ENCODE measurements around the gene ZNF408. TPM values are rescaled to one million over a fixed set of nuclear protein-coding genes. Genes with fewer than 3 reads are reported as not detected.

ZNF408 gene
- total RNA-seq, 1 experiment from 2014 or later = 19.8 TPM

DNA sequence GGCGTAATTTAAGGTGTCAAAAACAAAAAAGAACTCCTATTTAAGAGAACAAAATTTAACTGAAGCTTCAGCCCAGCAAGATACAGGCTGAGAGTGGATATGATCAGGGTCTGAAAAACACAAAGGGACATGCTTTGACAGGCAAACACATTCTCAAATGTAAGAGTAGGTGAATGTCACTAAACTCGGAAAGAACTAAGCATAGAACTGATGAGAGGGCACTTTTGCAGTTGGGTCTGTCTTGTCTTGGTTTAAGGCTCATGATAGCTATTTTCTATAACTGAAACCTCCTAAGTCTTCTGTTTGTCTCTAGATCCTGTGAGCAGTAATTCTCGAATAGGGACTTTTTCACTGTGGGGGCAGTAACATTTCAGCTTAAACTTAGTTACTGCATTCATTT lies 45.2 kb downstream of the ZNF408 start:
- ChIA-PET CTCF (no interaction called here), POLR2A (no interaction called here)
- no peak for DNase-seq (ENCODE audit: low read depth, low spot score)
- intact Hi-C loops (cut with micrococcal nuclease; ENCODE audit: unreplicated experiment) = no loop called here
- in situ Hi-C loops (cut with HindIII; ENCODE audit: low pct_unique_long_range_greater_than_20kb, low sequenced_read_pairs) = no loop called here
- H3K4me1 ChIP-seq (ENCODE audit: control insufficient read depth, insufficient read depth, low read length) = no peaks in the 10 kb centered on the region
- ATAC-seq = no peak
- BruUV-seq (replicated peaks) = no TSS peak
- no peak overlapping the region for H3K4me3 ChIP-seq (ENCODE audit: low read depth in 2 of 2, low read length in 2 of 2)
- H3K9me3 ChIP-seq (ENCODE audit: control insufficient read depth, insufficient read depth, low read depth, low read length) = no peaks in the 10 kb centered on the region
- no peaks in the 10 kb centered on the region for H3K27me3 ChIP-seq (ENCODE audit: control insufficient read depth, insufficient read depth, low read length)
- peaks cover 45% of the 10 kb centered on the region for H3K36me3 ChIP-seq (ENCODE audit: control insufficient read depth, insufficient read depth, low read length)
- TF ChIP-seq, protein P1, sequence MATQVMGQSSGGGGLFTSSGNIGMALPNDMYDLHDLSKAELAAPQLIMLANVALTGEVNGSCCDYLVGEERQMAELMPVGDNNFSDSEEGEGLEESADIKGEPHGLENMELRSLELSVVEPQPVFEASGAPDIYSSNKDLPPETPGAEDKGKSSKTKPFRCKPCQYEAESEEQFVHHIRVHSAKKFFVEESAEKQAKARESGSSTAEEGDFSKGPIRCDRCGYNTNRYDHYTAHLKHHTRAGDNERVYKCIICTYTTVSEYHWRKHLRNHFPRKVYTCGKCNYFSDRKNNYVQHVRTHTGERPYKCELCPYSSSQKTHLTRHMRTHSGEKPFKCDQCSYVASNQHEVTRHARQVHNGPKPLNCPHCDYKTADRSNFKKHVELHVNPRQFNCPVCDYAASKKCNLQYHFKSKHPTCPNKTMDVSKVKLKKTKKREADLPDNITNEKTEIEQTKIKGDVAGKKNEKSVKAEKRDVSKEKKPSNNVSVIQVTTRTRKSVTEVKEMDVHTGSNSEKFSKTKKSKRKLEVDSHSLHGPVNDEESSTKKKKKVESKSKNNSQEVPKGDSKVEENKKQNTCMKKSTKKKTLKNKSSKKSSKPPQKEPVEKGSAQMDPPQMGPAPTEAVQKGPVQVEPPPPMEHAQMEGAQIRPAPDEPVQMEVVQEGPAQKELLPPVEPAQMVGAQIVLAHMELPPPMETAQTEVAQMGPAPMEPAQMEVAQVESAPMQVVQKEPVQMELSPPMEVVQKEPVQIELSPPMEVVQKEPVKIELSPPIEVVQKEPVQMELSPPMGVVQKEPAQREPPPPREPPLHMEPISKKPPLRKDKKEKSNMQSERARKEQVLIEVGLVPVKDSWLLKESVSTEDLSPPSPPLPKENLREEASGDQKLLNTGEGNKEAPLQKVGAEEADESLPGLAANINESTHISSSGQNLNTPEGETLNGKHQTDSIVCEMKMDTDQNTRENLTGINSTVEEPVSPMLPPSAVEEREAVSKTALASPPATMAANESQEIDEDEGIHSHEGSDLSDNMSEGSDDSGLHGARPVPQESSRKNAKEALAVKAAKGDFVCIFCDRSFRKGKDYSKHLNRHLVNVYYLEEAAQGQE (IDR thresholded peaks at IDR 0.05; ENCODE audit: insufficient read depth in 1 of 2, low read depth in 2 of 2, low read length in 1 of 2) = no peak
- no peak for TF ChIP-seq TCF7L2 (IDR thresholded peaks at IDR 0.05; ENCODE audit: low read depth, low read length)
- TF ChIP-seq SIN3A (IDR thresholded peaks at IDR 0.05; ENCODE audit: borderline replicate concordance, insufficient read depth, low read depth, low read length) = no peak
- TF ChIP-seq, protein P2, sequence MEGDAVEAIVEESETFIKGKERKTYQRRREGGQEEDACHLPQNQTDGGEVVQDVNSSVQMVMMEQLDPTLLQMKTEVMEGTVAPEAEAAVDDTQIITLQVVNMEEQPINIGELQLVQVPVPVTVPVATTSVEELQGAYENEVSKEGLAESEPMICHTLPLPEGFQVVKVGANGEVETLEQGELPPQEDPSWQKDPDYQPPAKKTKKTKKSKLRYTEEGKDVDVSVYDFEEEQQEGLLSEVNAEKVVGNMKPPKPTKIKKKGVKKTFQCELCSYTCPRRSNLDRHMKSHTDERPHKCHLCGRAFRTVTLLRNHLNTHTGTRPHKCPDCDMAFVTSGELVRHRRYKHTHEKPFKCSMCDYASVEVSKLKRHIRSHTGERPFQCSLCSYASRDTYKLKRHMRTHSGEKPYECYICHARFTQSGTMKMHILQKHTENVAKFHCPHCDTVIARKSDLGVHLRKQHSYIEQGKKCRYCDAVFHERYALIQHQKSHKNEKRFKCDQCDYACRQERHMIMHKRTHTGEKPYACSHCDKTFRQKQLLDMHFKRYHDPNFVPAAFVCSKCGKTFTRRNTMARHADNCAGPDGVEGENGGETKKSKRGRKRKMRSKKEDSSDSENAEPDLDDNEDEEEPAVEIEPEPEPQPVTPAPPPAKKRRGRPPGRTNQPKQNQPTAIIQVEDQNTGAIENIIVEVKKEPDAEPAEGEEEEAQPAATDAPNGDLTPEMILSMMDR (IDR thresholded peaks at IDR 0.05) = no peak
- no peak overlapping the region for H3K27ac ChIP-seq (ENCODE audit: low read length)

DNA sequence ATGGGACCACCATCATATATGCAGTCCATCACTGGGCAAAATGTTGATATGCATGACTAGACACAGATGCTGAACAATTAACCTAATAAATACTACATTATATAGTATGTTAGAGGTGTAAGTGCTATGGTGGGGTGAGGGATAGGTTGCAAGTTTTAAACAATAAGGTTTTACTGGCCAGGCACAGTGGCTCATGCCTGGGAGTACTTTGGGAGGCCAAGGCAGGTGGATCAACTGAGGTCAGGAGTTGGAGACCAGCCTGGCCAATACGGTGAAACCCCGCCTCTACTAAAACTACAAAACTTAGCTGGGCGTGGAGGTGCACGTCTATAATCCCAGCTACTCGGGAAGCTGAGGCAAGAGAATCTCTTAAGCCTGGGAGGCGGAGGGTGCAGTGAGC lies 46.3 kb downstream of the ZNF408 start:
- no TSS peak for BruUV-seq (replicated peaks)
- POLR2A ChIA-PET = no interaction called here

More for the DNA sequence above, 46.3 kb downstream of the ZNF408 start:
- no peak for ATAC-seq
- CTCF ChIA-PET = interaction anchor here (0.5 kb wide), 1 partner anchor 9 kb away, joined by 4 read pairs; no protein-coding TSS in a partner anchor
- DNase-seq (ENCODE audit: low read depth, low spot score) = no peak
- in situ Hi-C loops (cut with HindIII; ENCODE audit: low pct_unique_long_range_greater_than_20kb, low sequenced_read_pairs) (no loop called here), intact Hi-C loops (cut with micrococcal nuclease; ENCODE audit: unreplicated experiment) (no loop called here)
- H3K9me3 ChIP-seq (ENCODE audit: control insufficient read depth, insufficient read depth, low read depth, low read length) = no peaks in the 10 kb centered on the region
- peaks cover 55% of the 10 kb centered on the region for H3K36me3 ChIP-seq (ENCODE audit: control insufficient read depth, insufficient read depth, low read length)
- TF ChIP-seq TCF7L2 (IDR thresholded peaks at IDR 0.05; ENCODE audit: low read depth, low read length) (no peak), SIN3A (IDR thresholded peaks at IDR 0.05; ENCODE audit: borderline replicate concordance, insufficient read depth, low read depth, low read length) (no peak), POLR2AphosphoS5 (IDR thresholded peaks at IDR 0.05; ENCODE audit: low read depth, low read length) (no peak)
- TF ChIP-seq, protein P2 (IDR thresholded peaks at IDR 0.05) = no peak
- TF ChIP-seq, protein P1 (IDR thresholded peaks at IDR 0.05; ENCODE audit: insufficient read depth in 1 of 2, low read depth in 2 of 2, low read length in 1 of 2) = no peak
- H3K4me3 ChIP-seq (ENCODE audit: low read depth in 2 of 2, low read length in 2 of 2) = no peak overlapping the region
- H3K27me3 ChIP-seq (ENCODE audit: control insufficient read depth, insufficient read depth, low read length) = no peaks in the 10 kb centered on the region
- no peak overlapping the region for H3K27ac ChIP-seq (ENCODE audit: low read length)
- H3K4me1 ChIP-seq (ENCODE audit: control insufficient read depth, insufficient read depth, low read length) = no peaks in the 10 kb centered on the region

Small RNA genes within 50 kb of the gene (microRNA-seq; reads per million reads assigned to microRNA genes)
- 2.9 reads per million for gene MIR5582 (ENCODE audit: unreplicated experiment)

Other genes starting within 250 kb of the ZNF408 start
- 40.0 TPM for gene AMBRA1, start 107.0 kb upstream of the ZNF408 start, total RNA-seq (2021; ENCODE audit: unreplicated experiment)
- gene HARBI1, start 83.8 kb upstream of the ZNF408 start, total RNA-seq (2021; ENCODE audit: unreplicated experiment) = 6.4 TPM
- gene ATG13, start 83.5 kb upstream of the ZNF408 start, total RNA-seq (2021; ENCODE audit: unreplicated experiment) = 57.9 TPM
- 43.5 TPM for gene ARHGAP1, start 412 bp upstream of the ZNF408 start, total RNA-seq (2021; ENCODE audit: unreplicated experiment)
- 0.64 TPM for gene F2, start 18.2 kb downstream of the ZNF408 start, total RNA-seq (2021; ENCODE audit: unreplicated experiment)
- gene CKAP5, start 145.2 kb downstream of the ZNF408 start, total RNA-seq (2021; ENCODE audit: unreplicated experiment) = 191 TPM
- 11.7 TPM for gene LRP4, start 217.5 kb downstream of the ZNF408 start, total RNA-seq (2021; ENCODE audit: unreplicated experiment)
- 29.0 TPM for gene CSTPP1, start 235.7 kb downstream of the ZNF408 start, total RNA-seq (2021; ENCODE audit: unreplicated experiment)

Measured in Panc1 (cell line).